ENCODE data around the gene CFAP68. TPM values are rescaled to one million over a fixed set of nuclear protein-coding genes. Genes with fewer than 3 reads are reported as not detected.

CFAP68 gene, protein sequence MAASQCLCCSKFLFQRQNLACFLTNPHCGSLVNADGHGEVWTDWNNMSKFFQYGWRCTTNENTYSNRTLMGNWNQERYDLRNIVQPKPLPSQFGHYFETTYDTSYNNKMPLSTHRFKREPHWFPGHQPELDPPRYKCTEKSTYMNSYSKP
- total RNA-seq (10 to 100 TPM in 3 of 4 donors, 1 to 10 TPM in 1; 9.1 to 44.3 (median 13.4) TPM), polyA plus RNA-seq (10 to 100 TPM; 18.9 to 35.4 (median 23.4) TPM)

DNA sequence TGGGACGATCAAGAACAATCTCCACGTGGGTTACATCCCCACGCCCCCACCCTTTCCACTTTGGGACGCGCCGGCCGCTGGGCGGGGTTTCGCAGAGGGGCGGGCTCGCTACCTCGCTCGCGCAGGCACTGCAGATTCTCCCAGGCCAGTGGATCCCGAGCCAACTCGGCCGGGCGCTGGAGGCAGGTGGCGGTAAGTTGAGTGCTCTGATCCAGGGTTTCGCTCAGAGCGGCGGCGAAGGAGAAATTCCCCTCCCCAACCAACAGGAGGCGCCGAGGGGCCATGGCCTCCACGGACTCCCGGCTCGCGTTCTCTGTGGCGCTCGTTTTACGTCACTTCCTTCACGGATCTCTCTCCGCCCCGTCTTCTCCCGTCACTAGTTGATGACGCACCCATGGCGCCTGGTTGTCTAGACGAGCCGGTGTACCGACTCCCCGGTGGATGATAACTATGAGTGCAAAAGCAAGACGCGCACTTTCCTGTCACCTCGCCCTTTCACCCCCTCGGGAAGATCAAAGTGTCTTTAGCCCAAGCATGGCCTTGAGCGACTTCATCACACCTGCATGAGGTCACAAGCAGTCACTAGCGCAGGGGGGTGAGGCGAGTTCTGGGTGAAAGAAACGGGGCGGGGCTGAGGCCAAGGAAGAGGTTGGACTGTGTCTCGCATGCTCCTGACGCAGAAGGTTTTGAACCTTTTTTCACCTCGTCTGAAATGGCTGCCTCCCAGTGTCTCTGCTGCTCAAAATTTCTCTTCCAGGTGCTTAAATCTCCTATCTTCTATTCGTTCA is at the start of gene CFAP68, which contains the start of gene FDXACB1:
TSS of gene CFAP68 (plus strand) at position 693 of the 788 bp plus-strand sequence. CDS start at position 713, 20 bp downstream.
TSS of gene FDXACB1 (minus strand) at position 317 of the 788 bp plus-strand sequence. CDS start at position 284, 33 bp downstream.
- WGBS, 2 donors: 0% methylated on average over 55 of the region's 55 CpGs
- intact Hi-C loops (cut with DNase I): loop anchor here (1.0 to 5.0 kb wide), 6 partner anchors 33 to 208 kb away; partner anchors contain the start of genes DIXDC1, DLAT, HSPB2 and SDHD

DNA sequence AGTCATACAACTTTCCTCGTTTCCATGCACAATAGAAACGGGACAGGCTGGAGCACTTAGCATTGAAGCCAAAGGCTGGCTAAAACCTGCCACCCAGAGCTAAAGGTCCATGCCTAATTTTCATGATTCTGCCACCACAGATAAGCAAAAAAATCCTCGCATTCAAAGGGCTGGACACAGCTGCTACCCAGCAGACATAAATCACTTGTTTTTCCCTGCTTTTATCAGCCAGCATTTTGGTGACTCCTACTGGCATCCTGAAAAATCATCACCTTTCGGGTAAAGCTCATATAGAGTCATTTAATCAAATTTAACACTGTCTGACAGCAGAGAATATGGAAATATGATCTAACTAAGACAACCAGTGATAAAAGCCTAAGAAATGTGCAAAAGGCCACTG is 45.8 kb upstream of the CFAP68 start:
- H3K36me3 ChIP-seq: peaks cover 10 to 80% (median 14%) of the 10 kb centered on the region in 4 donors
- TF ChIP-seq POLR2AphosphoS5 (IDR thresholded peaks at IDR 0.05) (no peak), POLR2A (IDR thresholded peaks at IDR 0.05) (no peak), EP300 (IDR thresholded peaks at IDR 0.05) (no peak), CTCF (IDR thresholded peaks at IDR 0.05) (no peak)
- no peak overlapping the region for H3K4me3 ChIP-seq
- no peaks in the 10 kb centered on the region for H3K27me3 ChIP-seq
- intact Hi-C loops (cut with DNase I): no loop called here
- 87 to 88% methylated on average over 4 of the region's 4 CpGs for WGBS, 2 donors
- H3K9me3 ChIP-seq: no peaks in the 10 kb centered on the region
- no peak overlapping the region for H3K27ac ChIP-seq
- H3K4me1 ChIP-seq: no peaks in the 10 kb centered on the region
- no peak for DNase-seq

More for the DNA sequence above, at the start of gene CFAP68, which contains the start of gene FDXACB1:
- H3K27ac ChIP-seq: peak within 1 kb of the TSS; percentile 89 to 97 (median 92)
- peak within 1 kb of the TSS; percentile 44 to 65 (median 58) for H3K4me3 ChIP-seq
- peaks cover 0 to 16% (median 0%) of the 10 kb centered on the region in 4 donors for H3K36me3 ChIP-seq
- peak; percentile 70 to 81 for TF ChIP-seq POLR2A (IDR thresholded peaks at IDR 0.05)
- TF ChIP-seq POLR2AphosphoS5 (IDR thresholded peaks at IDR 0.05): peak; percentile 83 to 95 (median 94)
- peak; percentile 96 to 99 (median 98) for TF ChIP-seq CTCF (IDR thresholded peaks at IDR 0.05)
- peak in 3 of 4 donors; percentile 80 to 85 (median 81) for TF ChIP-seq EP300 (IDR thresholded peaks at IDR 0.05)
- H3K27me3 ChIP-seq: no peaks in the 10 kb centered on the region
- H3K4me1 ChIP-seq: peaks cover 0 to 14% (median 10%) of the 10 kb centered on the region in 4 donors
- no peaks in the 10 kb centered on the region for H3K9me3 ChIP-seq
- DNase-seq: peak; percentile 99

- 30 to 73% methylated on average over 3 of the region's 3 CpGs for WGBS, 2 donors
- intact Hi-C loops (cut with DNase I): no loop called here
These were observed 44.7 kb upstream of the CFAP68 start for GRCh38 chr11:111834432-111835163.

More at GRCh38 chr11:111834432-111835163, 44.7 kb upstream of the CFAP68 start:
- Histone ChIP-seq H3K4me1 (no peaks in the 10 kb centered on the region), H3K36me3 (peaks cover 9 to 85% (median 12%) of the 10 kb centered on the region in 4 donors), H3K9me3 (no peaks in the 10 kb centered on the region), H3K4me3 (no peak overlapping the region), H3K27me3 (no peaks in the 10 kb centered on the region), H3K27ac (no peak overlapping the region)
- TF ChIP-seq CTCF (IDR thresholded peaks at IDR 0.05) (no peak), POLR2A (IDR thresholded peaks at IDR 0.05) (no peak), POLR2AphosphoS5 (IDR thresholded peaks at IDR 0.05) (no peak), EP300 (IDR thresholded peaks at IDR 0.05) (no peak)
- DNase-seq: no peak

Data from sigmoid colon (tissue), 7 donors.